A549 (cell line): ENCODE results near the gene AMOTL1. TPM values are rescaled to one million over a fixed set of nuclear protein-coding genes. Genes with fewer than 3 reads are reported as not detected.

ENCODE experiments used
- ATAC-seq, 2 experiments: fragments of 200-7000 bp in 1 of 2; fragments of >200 bp in 1 of 2; cut with Nextera tagmentation in 1 of 2; cut with Tn5 transposase in 1 of 2; 3 replicates each; pipeline versions ENCODE4 v1.8.0 to v1.9.1; 2018 to 2020; ENCODE audit warnings: mild to moderate bottlenecking in 1 of 2, moderate library complexity in 1 of 2
- CTCF ChIA-PET: fragments of 300-600 bp; sonication (Branson Sonifier 250); formaldehyde crosslinking; extraction: SDS; loops from one replicate; lab custom pipeline; 2021; ENCODE audit warnings: antibody characterized with exemption, inconsistent platforms; lab: Yijun Ruan, JAX
- POLR2A ChIA-PET: fragments of 350-600 bp; formaldehyde crosslinking; extraction: SDS; loops from one replicate; lab custom pipeline; 2021; ENCODE audit warnings: antibody characterized with exemption, inconsistent platforms; lab: Yijun Ruan, JAX
- DNase-seq, 2 experiments: peaks; one replicate each; pipeline versions ENCODE4 v3.0.0 to v3.0.0-alpha.2; 2011 to 2016; ENCODE audit warnings: low read depth in 1 of 2, low spot score in 1 of 2
- FAIRE-seq: peaks from 2 replicates; lab custom pipeline; 2011; peaks lifted over from hg19 to GRCh38; lab: Jason Lieb, UNC
- H3K27ac ChIP-seq, 2 experiments: fragments of >200 bp; sonication (Bioruptor Twin); formaldehyde crosslinking; 3 replicates each; pipeline ENCODE4 v1.5.1; 2016 to 2017
- H3K4me1 ChIP-seq: fragments of >200 bp; sonication (Bioruptor Twin); formaldehyde crosslinking; 3 replicates; pipeline ENCODE4 v1.6.1; 2016
- H3K4me2 ChIP-seq: fragments of >200 bp; sonication (Bioruptor Twin); formaldehyde crosslinking; 3 replicates; pipeline ENCODE4 v1.6.1; 2016
- H3K4me3 ChIP-seq: fragments of >200 bp; sonication (Bioruptor Twin); formaldehyde crosslinking; 3 replicates; pipeline ENCODE4 v1.5.1; 2016
- H3K9me3 ChIP-seq: fragments of >200 bp; sonication (Bioruptor Twin); formaldehyde crosslinking; 3 replicates; pipeline ENCODE4 v1.6.1; 2016
- BHLHE40 ChIP-seq: IDR thresholded peaks from 2 replicates; pipeline ENCODE4 v1.6.1; 2012; ENCODE audit warnings: low read depth, low read length, inconsistent platforms
- CBX8 ChIP-seq: fragments of 200-600 bp; sonication (generic); IDR thresholded peaks from 2 replicates; pipeline ENCODE4 v1.6.1; 2016
- CHD2 ChIP-seq: fragments of 150-350 bp; IDR thresholded peaks from 2 replicates; pipeline ENCODE4 v1.6.1; 2014; ENCODE audit warnings: low read length; ENCODE audit not compliant: partially characterized antibody
- EHMT2 ChIP-seq: fragments of 200-600 bp; sonication (generic); IDR thresholded peaks from 2 replicates; pipeline ENCODE4 v1.6.1; 2016; ENCODE audit warnings: antibody characterized with exemption, low read depth, mild to moderate bottlenecking, moderate library complexity
- EP300 ChIP-seq, 2 experiments: fragments of >200 bp; sonication (Bioruptor Twin); formaldehyde crosslinking; IDR thresholded peaks; 2 replicates in 1 of 2; 3 replicates in 1 of 2; pipeline ENCODE4 v1.6.1; 2016 to 2017
- ESRRA ChIP-seq: fragments of 150-350 bp; IDR thresholded peaks from 2 replicates; pipeline ENCODE4 v1.6.1; 2014; ENCODE audit warnings: mild to moderate bottlenecking, low read length, borderline replicate concordance
- FOSL2 ChIP-seq, 2 experiments: fragments of 450-650 bp in 1 of 2; fragments of >200 bp in 1 of 2; sonication (Bioruptor Twin) in 1 of 2; formaldehyde crosslinking; IDR thresholded peaks; 2 replicates each; pipeline versions ENCODE4 v1.5.0 to v1.6.1; 2016 to 2020; ENCODE audit warnings: mild to moderate bottlenecking in 1 of 2, moderate library complexity in 1 of 2
- FOXS1 ChIP-seq: fragments of 250-450 bp; sonication (Bioruptor Pico); IDR thresholded peaks from 2 replicates; pipeline ENCODE4 v1.5.0; 2020; ENCODE audit warnings: mild to moderate bottlenecking, moderate library complexity
- HDAC2 ChIP-seq: fragments of 200-600 bp; sonication (generic); IDR thresholded peaks from 2 replicates; pipeline ENCODE4 v1.6.1; 2016
- HOXB13 ChIP-seq: fragments of 250-450 bp; sonication (Bioruptor Pico); IDR thresholded peaks from 2 replicates; pipeline ENCODE4 v1.5.0; 2020; ENCODE audit warnings: low read depth, mild to moderate bottlenecking, moderate library complexity
- JUNB ChIP-seq: fragments of >200 bp; sonication (Bioruptor Twin); formaldehyde crosslinking; IDR thresholded peaks from 2 replicates; pipeline ENCODE4 v1.6.1; 2016
- KDM1A ChIP-seq: fragments of 200-600 bp; sonication (generic); IDR thresholded peaks from 2 replicates; pipeline ENCODE4 v1.6.1; 2016; ENCODE audit warnings: low read depth, mild to moderate bottlenecking
- KDM5A ChIP-seq: fragments of 200-600 bp; sonication (generic); IDR thresholded peaks from 2 replicates; pipeline ENCODE4 v1.6.1; 2016; ENCODE audit warnings: antibody characterized with exemption, mild to moderate bottlenecking
- MAFK ChIP-seq: fragments of 450-650 bp; IDR thresholded peaks from 2 replicates; pipeline ENCODE4 v1.6.1; 2014; ENCODE audit not compliant: partially characterized antibody
- MYC ChIP-seq: IDR thresholded peaks from 2 replicates; pipeline ENCODE4 v1.6.1; 2012; ENCODE audit warnings: mild to moderate bottlenecking, inconsistent platforms, low read length, improper control_type of control experiment, borderline replicate concordance
- PHF8 ChIP-seq: fragments of 200-600 bp; sonication (generic); IDR thresholded peaks from 2 replicates; pipeline ENCODE4 v1.6.1; 2016; ENCODE audit warnings: low read depth, mild to moderate bottlenecking, antibody characterized with exemption, moderate library complexity, borderline replicate concordance
- POLR2AphosphoS2 ChIP-seq: conservative IDR thresholded peaks from 2 replicates; pipeline ENCODE4 v1.6.1; 2012; ENCODE audit warnings: low read length, improper control_type of control experiment, inconsistent platforms
- RCOR1 ChIP-seq: fragments of 150-350 bp; IDR thresholded peaks from 2 replicates; pipeline ENCODE4 v1.6.1; 2014; ENCODE audit warnings: antibody characterized with exemption, low read length, low read depth
- REST ChIP-seq: fragments of 200-600 bp; sonication (generic); IDR thresholded peaks from 2 replicates; pipeline ENCODE4 v1.6.1; 2016; ENCODE audit warnings: antibody characterized with exemption, mild to moderate bottlenecking, moderate library complexity
- RNF2 ChIP-seq: fragments of 200-600 bp; sonication (generic); IDR thresholded peaks from 2 replicates; pipeline ENCODE4 v1.6.1; 2016; ENCODE audit warnings: low read depth, mild to moderate bottlenecking, antibody characterized with exemption, moderate library complexity, borderline replicate concordance
- SREBF2 ChIP-seq: fragments of 450-650 bp; IDR thresholded peaks from 2 replicates; pipeline ENCODE4 v1.6.1; 2014; ENCODE audit warnings: mild to moderate bottlenecking, moderate library complexity
- TFCP2L1 ChIP-seq: fragments of 250-450 bp; sonication (Bioruptor Pico); IDR thresholded peaks from 2 replicates; pipeline ENCODE4 v1.5.0; 2021; ENCODE audit warnings: mild to moderate bottlenecking
- ZC3H11A ChIP-seq: fragments of 450-650 bp; IDR thresholded peaks from 2 replicates; pipeline ENCODE4 v1.6.1; 2014; ENCODE audit warnings: antibody characterized with exemption, mild to moderate bottlenecking
- ZFP36 ChIP-seq: fragments of 450-650 bp; IDR thresholded peaks from 2 replicates; pipeline ENCODE4 v1.6.1; 2014; ENCODE audit warnings: borderline replicate concordance; ENCODE audit not compliant: partially characterized antibody
- ZNF302 ChIP-seq: fragments of 250-450 bp; sonication (Bioruptor Pico); IDR thresholded peaks from 2 replicates; pipeline ENCODE4 v1.9.0; 2021; ENCODE audit warnings: inconsistent platforms, mild to moderate bottlenecking, moderate library complexity
- WGBS: methylation state at CpG from one replicate; pipeline ENCODE4 v1.1.6; 2017; ENCODE audit errors: missing lambda C conversion rate; 5-methylcytosine and 5-hydroxymethylcytosine counted together
- polyA plus RNA-seq, 4 experiments: library from polyadenylated mRNA; depleted of rRNA in 3 of 4; stranded (reverse); fragments of >200 nt; fragmentation: RNase III in 1 of 4; extraction: RNeasy Plus Mini Kit Qiagen cat#74134 plus additional on column Dnase treatment in 1 of 4; gene quantifications; 2 replicates in 3 of 4; 3 replicates in 1 of 4; pipeline ENCODE4 v1.2.3, GENCODE V29; 2011 to 2017
- TF ChIP-seq, protein P1 (sequence below): fragments of >200 bp; sonication (Bioruptor Twin); formaldehyde crosslinking; IDR thresholded peaks from 2 replicates; pipeline ENCODE4 v1.6.1; 2016
- TF ChIP-seq, protein P2 (sequence below): fragments of >200 bp; sonication (Bioruptor Twin); formaldehyde crosslinking; IDR thresholded peaks from 3 replicates; pipeline ENCODE4 v1.5.1; 2016

AMOTL1 gene
- polyA plus RNA-seq, 2 of the 4 experiments (the other 2 are of a cell fraction) = 3.9 to 12.2 TPM

DNA sequence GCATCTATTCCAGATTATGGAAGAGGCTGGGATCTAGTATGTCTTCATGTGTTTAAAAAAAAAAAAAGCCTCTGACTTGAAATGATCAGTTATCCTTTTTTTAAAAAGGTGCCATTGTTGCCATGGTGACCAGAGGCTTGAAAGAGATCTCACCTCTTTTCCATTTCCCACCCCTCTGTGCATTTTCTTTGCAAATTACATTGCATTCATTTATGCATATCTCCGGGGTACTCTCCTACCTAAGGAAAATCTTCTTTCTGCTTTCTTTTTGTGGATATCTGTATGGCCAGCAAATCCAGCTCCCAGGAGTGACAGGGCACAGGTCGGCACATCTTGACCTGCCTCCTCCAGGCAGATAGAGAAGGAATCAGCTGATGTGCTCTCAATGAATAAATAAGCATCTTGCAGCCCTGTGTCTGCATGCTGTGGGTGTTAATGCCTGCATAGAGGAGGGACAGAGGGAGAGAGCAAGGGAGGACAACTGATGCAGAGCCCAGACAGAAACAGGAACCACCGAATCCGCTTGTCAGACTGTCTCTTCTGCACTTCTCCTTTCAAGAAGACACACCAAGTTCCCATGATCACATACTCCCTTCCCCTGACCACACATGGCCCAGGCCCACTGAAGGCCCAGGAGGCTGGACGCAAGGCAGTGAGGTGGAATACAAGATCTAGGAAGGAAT is 154.3 kb downstream of the AMOTL1 start:
- Histone ChIP-seq H3K9me3 (no peaks in the 10 kb centered on the region), H3K27ac (no peak overlapping the region), H3K4me2 (no peak overlapping the region), H3K4me3 (no peak overlapping the region), H3K4me1 (no peaks in the 10 kb centered on the region)
- TF ChIP-seq FOXS1 (CRISPR knock-in tag) = no peak
- no peak for TF ChIP-seq RNF2
- no peak for TF ChIP-seq ZFP36
- TF ChIP-seq KDM1A = no peak
- no peak for TF ChIP-seq POLR2AphosphoS2
- TF ChIP-seq ZC3H11A = no peak
- TF ChIP-seq SREBF2 = no peak
- TF ChIP-seq BHLHE40 = no peak
- no peak for TF ChIP-seq MYC
- FAIRE-seq = no peak
- ChIA-PET POLR2A (no interaction called here), CTCF (no interaction called here)
- WGBS = 72% methylated on average over 5 of the region's 5 CpGs
- no peak for ATAC-seq
- DNase-seq = no peak

DNA sequence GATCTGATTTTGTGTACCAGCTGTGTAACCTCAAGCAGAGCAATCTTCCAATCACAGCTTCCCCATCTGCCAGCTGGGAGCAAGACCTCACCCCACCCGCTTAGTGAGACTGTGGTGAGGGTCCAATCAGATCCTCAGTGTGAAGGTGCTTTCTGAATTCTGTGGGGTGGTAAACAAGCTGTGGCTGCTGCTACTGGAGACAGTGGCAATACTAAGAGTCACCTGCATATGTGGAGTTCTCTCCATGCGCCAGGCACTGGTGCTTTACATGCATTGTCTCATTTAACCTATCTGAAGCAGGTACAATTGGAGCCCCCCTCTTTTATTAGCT is 154.8 kb downstream of the AMOTL1 start:
- FAIRE-seq (no peak), ATAC-seq (no peak), DNase-seq (no peak)
- Histone ChIP-seq H3K9me3 (no peaks in the 10 kb centered on the region), H3K4me2 (no peak overlapping the region), H3K4me3 (no peak overlapping the region), H3K27ac (no peak overlapping the region), H3K4me1 (no peaks in the 10 kb centered on the region)
- ChIA-PET CTCF (no interaction called here), POLR2A (no interaction called here)
- WGBS = 81% methylated on average over 2 of the region's 2 CpGs
- TF ChIP-seq POLR2AphosphoS2 (no peak), EP300 (IDR thresholded peaks at IDR 0.05) (no peak), MAFK (no peak), EHMT2 (no peak), HDAC2 (no peak), KDM5A (no peak), MYC (no peak), ZNF302 (CRISPR knock-in tag) (no peak), REST (no peak), CHD2 (no peak), CBX8 (no peak)

DNA sequence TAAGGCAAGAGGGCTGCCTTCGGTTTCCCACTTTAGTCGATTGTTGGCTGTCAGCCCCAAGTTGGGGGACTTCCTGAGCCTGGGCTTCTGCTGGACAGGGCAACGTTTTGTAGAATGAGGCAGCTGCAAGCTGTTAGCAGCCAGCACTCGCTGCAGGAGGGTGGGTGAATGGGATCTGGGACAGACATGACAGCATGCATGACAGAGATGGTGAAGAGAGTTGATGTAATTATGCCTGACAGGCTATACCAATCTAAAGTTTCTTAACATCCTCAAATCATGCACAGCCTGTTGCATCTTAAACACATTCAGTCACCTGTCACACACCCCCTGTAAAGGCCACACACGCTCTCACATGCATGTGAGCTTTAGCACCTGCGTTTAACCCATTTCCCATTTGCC is 156.0 kb downstream of the AMOTL1 start:
- ATAC-seq (no peak), DNase-seq (no peak), FAIRE-seq (no peak)
- Histone ChIP-seq H3K27ac (no peak overlapping the region), H3K4me3 (no peak overlapping the region), H3K4me2 (no peak overlapping the region), H3K4me1 (no peaks in the 10 kb centered on the region), H3K9me3 (no peaks in the 10 kb centered on the region)
- POLR2A ChIA-PET = no interaction called here
- CTCF ChIA-PET = no interaction called here
- 56% methylated on average over 6 of the region's 6 CpGs for WGBS
- no peak for TF ChIP-seq RNF2
- TF ChIP-seq HOXB13 (CRISPR knock-in tag) = no peak
- TF ChIP-seq CHD2 = no peak
- TF ChIP-seq ZNF302 (CRISPR knock-in tag) = no peak
- TF ChIP-seq RCOR1 = no peak
- TF ChIP-seq TFCP2L1 (CRISPR knock-in tag) = no peak
- TF ChIP-seq PHF8 = no peak
- TF ChIP-seq ESRRA = no peak
- TF ChIP-seq JUNB = no peak
- TF ChIP-seq, protein P1, sequence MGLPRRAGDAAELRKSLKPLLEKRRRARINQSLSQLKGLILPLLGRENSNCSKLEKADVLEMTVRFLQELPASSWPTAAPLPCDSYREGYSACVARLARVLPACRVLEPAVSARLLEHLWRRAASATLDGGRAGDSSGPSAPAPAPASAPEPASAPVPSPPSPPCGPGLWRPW = no peak
- TF ChIP-seq FOSL2 (IDR thresholded peaks at IDR 0.05) = no peak
- TF ChIP-seq FOSL2 (CRISPR knock-in tag; IDR thresholded peaks at IDR 0.05) = no peak
- TF ChIP-seq, protein P2, sequence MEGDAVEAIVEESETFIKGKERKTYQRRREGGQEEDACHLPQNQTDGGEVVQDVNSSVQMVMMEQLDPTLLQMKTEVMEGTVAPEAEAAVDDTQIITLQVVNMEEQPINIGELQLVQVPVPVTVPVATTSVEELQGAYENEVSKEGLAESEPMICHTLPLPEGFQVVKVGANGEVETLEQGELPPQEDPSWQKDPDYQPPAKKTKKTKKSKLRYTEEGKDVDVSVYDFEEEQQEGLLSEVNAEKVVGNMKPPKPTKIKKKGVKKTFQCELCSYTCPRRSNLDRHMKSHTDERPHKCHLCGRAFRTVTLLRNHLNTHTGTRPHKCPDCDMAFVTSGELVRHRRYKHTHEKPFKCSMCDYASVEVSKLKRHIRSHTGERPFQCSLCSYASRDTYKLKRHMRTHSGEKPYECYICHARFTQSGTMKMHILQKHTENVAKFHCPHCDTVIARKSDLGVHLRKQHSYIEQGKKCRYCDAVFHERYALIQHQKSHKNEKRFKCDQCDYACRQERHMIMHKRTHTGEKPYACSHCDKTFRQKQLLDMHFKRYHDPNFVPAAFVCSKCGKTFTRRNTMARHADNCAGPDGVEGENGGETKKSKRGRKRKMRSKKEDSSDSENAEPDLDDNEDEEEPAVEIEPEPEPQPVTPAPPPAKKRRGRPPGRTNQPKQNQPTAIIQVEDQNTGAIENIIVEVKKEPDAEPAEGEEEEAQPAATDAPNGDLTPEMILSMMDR = no peak
- no peak for TF ChIP-seq FOXS1 (CRISPR knock-in tag)
